GM13976 (cell line): Measurements from ENCODE around the gene NLGN1.

Source experiments
- DNase-seq: peaks from one replicate; pipeline ENCODE4 v3.0.0; 2012; ENCODE audit warnings: low spot score
- in situ Hi-C: fragments of 300-500 bp; cut with MboI; formaldehyde crosslinking; loops from one replicate; pipeline ENCODE4 v1.12.0; 2022; ENCODE audit warnings: low sequenced_read_pairs, mixed read lengths, inconsistent platforms; ENCODE audit not compliant: unreplicated experiment
- TF ChIP-seq, protein P1 (sequence below): IDR thresholded peaks from 2 replicates; pipeline ENCODE4 v1.5.1; 2012; ENCODE audit warnings: borderline replicate concordance, mild to moderate bottlenecking; ENCODE audit not compliant: insufficient read depth; ENCODE audit errors: extremely low read depth, missing control alignments, control extremely low read depth

NLGN1 gene

GRCh38 chr3:174035328-174035886 lies 637.9 kb downstream of the NLGN1 start:
- TF ChIP-seq, protein P1, sequence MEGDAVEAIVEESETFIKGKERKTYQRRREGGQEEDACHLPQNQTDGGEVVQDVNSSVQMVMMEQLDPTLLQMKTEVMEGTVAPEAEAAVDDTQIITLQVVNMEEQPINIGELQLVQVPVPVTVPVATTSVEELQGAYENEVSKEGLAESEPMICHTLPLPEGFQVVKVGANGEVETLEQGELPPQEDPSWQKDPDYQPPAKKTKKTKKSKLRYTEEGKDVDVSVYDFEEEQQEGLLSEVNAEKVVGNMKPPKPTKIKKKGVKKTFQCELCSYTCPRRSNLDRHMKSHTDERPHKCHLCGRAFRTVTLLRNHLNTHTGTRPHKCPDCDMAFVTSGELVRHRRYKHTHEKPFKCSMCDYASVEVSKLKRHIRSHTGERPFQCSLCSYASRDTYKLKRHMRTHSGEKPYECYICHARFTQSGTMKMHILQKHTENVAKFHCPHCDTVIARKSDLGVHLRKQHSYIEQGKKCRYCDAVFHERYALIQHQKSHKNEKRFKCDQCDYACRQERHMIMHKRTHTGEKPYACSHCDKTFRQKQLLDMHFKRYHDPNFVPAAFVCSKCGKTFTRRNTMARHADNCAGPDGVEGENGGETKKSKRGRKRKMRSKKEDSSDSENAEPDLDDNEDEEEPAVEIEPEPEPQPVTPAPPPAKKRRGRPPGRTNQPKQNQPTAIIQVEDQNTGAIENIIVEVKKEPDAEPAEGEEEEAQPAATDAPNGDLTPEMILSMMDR: no peak
- DNase-seq: no peak
- in situ Hi-C loops: no loop called here

DNA sequence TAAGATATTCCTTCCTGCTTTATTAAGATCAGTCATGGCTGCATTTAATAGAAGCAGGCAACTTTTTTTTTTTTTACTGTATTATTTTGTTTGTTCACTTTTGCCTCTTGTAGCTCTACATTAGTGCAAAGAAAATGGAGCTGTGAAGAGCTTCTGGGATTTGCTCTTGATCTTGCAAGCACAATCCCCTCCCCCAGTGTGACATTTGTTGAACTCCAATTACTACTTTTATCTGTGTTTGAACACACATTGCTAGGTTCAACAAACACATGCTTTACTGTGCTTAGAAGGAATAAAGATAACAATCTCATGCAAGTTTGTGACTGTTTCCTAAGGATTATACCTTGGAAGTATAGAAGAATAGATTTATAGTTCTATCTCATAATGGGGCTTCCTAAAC lies 648.8 kb downstream of the NLGN1 start:
- TF ChIP-seq, protein P1: no peak
- in situ Hi-C loops: no loop called here
- DNase-seq: no peak

DNA sequence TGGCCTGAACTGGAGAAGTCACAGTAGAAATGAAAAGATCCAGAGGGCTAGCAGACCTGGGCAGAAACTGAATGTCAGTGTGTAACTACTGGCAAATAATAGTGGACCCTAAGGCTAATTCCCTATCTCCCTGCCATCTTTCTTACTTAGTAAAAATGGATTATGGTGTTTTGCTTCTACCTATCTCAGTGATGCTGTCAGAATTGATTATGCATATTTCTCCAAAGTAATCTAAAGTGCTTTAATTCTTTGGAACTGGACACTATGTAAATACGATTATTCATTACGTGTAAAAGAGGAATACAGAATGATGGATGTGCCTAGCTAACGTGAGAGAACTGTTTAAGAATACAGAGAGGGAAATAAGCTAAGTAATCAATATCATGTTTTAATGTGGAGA lies 651.9 kb downstream of the NLGN1 start:
- in situ Hi-C loops: no loop called here
- no peak for DNase-seq
- TF ChIP-seq, protein P1: no peak

- TF ChIP-seq, protein P1: no peak
- in situ Hi-C loops: no loop called here
- DNase-seq: no peak
Measured at GRCh38 chr3:174051191-174051590, 653.6 kb downstream of the NLGN1 start.

- TF ChIP-seq, protein P1: no peak
- in situ Hi-C loops: no loop called here
- DNase-seq: no peak
Measured at GRCh38 chr3:174058804-174059203, 661.3 kb downstream of the NLGN1 start.

DNA sequence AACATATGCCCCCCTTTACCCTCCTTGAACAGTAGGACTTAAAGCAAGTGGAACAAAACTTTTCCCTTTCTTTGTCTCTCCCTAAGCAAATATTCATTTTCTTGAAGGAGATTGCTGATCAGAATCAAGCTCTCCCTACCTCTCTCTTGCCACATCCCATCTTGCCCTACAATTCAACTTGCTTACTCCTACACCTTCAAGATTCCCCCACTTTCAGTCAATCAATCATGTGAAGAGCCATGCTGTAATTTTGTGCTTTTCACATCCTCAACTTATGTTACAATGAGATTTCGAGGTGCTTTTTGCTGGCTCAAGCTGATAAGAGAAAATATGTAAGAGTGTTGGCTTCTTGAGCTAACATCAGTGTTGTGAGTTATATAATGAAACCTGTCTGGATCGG lies 662.9 kb downstream of the NLGN1 start:
- TF ChIP-seq, protein P1: no peak
- no peak for DNase-seq
- in situ Hi-C loops: no loop called here
